Thoracic aorta (tissue), 2 donors: ENCODE data around the gene C1orf50. TPM values are rescaled to one million over a fixed set of nuclear protein-coding genes. Genes with fewer than 3 reads are reported as not detected.
"Not testable (repeated sequence)": the region's sequence is repeated elsewhere in the genome, so short reads cannot be mapped to it uniquely, and the experiment has no call there.

Source experiments
- ATAC-seq: fragments of 150-250 bp; one replicate; pipeline ENCODE4 v1.8.0; 2017; ENCODE audit warnings: low read depth; ENCODE audit not compliant: insufficient number of reproducible peaks, low FRiP score
- DNase-seq: peaks from one replicate; pipeline ENCODE4 v3.0.0-alpha.2; 2020; ENCODE audit warnings: low spot score
- H3K27ac ChIP-seq, 2 donors: fragments of 200-600 bp; sonication (generic); 1 replicate in 1 of 2; 2 replicates in 1 of 2; pipeline ENCODE4 v1.5.1; 2016; ENCODE audit warnings: mild to moderate bottlenecking in 2 of 2, moderate library complexity in 2 of 2
- H3K27me3 ChIP-seq: fragments of 200-600 bp; sonication (generic); replicated peaks from 2 replicates; pipeline ENCODE4 v1.6.0; 2016; ENCODE audit warnings: mild to moderate bottlenecking; ENCODE audit not compliant: insufficient read depth
- H3K36me3 ChIP-seq: fragments of 200-600 bp; sonication (generic); one replicate; pipeline ENCODE4 v1.5.1; 2016
- H3K4me1 ChIP-seq, 2 donors: fragments of 200-600 bp; sonication (generic); 1 replicate in 1 of 2; 2 replicates in 1 of 2; pipeline versions ENCODE4 v1.5.1 to v1.6.0; 2016; ENCODE audit warnings: low read depth in 2 of 2, mild to moderate bottlenecking in 1 of 2; ENCODE audit not compliant: control insufficient read depth in 1 of 2
- H3K4me3 ChIP-seq: fragments of 200-600 bp; sonication (generic); 2 replicates; pipeline ENCODE4 v1.5.1; 2016; ENCODE audit warnings: mild to moderate bottlenecking
- H3K9me3 ChIP-seq: fragments of 200-600 bp; sonication (generic); 2 replicates; pipeline ENCODE4 v1.5.1; 2016
- total RNA-seq, 2 donors: library from RNA; depleted of rRNA; stranded (reverse); fragments of >200 nt; gene quantifications; one replicate each; pipeline versions ENCODE4 v1.1.0 to v1.2.3, GENCODE V29; 2016
- TF ChIP-seq, protein P1 (sequence below): fragments of 200-600 bp; sonication (generic); IDR thresholded peaks from one replicate; pipeline ENCODE4 v1.5.1; 2019; ENCODE audit warnings: antibody characterized with exemption

The C1orf50 gene
- total RNA-seq, result 1 to 10 TPM; 4.1 to 4.3 TPM

- H3K4me1 ChIP-seq, result peaks cover 12 to 42% of the 10 kb centered on the region in 2 donors
- peak within 1 kb of the TSS; percentile 93 for H3K4me3 ChIP-seq
- H3K36me3 ChIP-seq, result no peaks in the 10 kb centered on the region
- TF ChIP-seq, protein P1, sequence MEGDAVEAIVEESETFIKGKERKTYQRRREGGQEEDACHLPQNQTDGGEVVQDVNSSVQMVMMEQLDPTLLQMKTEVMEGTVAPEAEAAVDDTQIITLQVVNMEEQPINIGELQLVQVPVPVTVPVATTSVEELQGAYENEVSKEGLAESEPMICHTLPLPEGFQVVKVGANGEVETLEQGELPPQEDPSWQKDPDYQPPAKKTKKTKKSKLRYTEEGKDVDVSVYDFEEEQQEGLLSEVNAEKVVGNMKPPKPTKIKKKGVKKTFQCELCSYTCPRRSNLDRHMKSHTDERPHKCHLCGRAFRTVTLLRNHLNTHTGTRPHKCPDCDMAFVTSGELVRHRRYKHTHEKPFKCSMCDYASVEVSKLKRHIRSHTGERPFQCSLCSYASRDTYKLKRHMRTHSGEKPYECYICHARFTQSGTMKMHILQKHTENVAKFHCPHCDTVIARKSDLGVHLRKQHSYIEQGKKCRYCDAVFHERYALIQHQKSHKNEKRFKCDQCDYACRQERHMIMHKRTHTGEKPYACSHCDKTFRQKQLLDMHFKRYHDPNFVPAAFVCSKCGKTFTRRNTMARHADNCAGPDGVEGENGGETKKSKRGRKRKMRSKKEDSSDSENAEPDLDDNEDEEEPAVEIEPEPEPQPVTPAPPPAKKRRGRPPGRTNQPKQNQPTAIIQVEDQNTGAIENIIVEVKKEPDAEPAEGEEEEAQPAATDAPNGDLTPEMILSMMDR, result no peak
- H3K27me3 ChIP-seq, result no peaks in the 10 kb centered on the region
- peak within 1 kb of the TSS; percentile 82 to 87 for H3K27ac ChIP-seq
- DNase-seq (peak; percentile 97), ATAC-seq (peak; percentile 96)
- H3K9me3 ChIP-seq, result no peaks in the 10 kb centered on the region
These were observed at the start of gene C1orf50, which contains the start of gene P3H1 for GRCh38 chr1:42766741-42767509. TSS of gene C1orf50 (plus strand) at chr1:42767249. CDS start at chr1:42767312, 63 bp downstream. TSS of gene P3H1 (minus strand) at chr1:42767028. CDS start at chr1:42766971, 57 bp downstream.

DNA sequence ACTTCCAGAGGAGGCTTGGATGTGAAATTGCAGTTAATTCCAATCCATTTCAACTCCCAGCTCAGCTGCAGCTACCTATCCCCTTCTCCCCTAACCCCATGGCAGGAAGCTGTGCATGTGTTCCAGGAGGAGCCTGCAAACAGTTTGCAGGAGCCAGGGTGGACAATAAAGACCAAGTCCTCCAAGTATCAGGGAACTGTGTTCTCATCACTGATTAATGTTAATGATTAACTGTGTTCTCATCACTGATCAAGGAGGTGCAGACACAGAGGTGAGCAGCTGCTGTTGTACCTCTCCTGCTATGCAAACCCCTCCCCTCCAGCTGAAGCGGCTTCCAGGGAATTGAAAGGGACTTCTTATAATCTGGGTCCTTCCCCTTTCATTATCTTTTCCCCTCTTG lies 46.2 kb upstream of the C1orf50 start:
- ATAC-seq, result no peak

DNA sequence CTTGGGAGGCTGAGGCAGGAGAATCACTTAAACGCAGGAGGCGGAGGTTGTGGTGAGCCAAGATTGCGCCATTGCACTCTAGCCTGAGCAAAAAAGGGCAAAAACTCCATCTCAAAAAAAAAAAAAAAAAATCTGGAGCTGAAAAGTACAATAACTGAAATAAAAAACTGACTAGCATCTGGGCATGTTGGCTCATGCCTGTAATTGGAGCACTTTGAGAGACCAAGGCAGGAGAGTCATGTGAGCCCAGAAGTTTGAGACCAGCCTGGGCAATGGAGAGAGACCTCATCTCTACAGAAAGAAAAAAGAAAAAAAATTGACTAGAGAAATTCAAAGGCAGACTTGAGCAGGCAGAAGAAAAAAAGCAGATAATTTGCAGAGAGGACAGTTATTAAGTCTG lies 45.1 kb upstream of the C1orf50 start:
- no peak for ATAC-seq
- DNase-seq, result no peak
- no peaks in the 10 kb centered on the region for H3K27me3 ChIP-seq
- H3K9me3 ChIP-seq, result no peaks in the 10 kb centered on the region
- no peaks in the 10 kb centered on the region for H3K36me3 ChIP-seq
- no peaks in the 10 kb centered on the region for H3K4me1 ChIP-seq
- TF ChIP-seq, protein P1, result no peak
- no peak overlapping the region for H3K4me3 ChIP-seq
- no peak overlapping the region for H3K27ac ChIP-seq

More for the DNA sequence above, 46.2 kb upstream of the C1orf50 start:
- Histone ChIP-seq H3K27me3 (no peaks in the 10 kb centered on the region), H3K4me3 (no peak overlapping the region), H3K4me1 (no peaks in the 10 kb centered on the region), H3K27ac (no peak overlapping the region), H3K9me3 (no peaks in the 10 kb centered on the region), H3K36me3 (no peaks in the 10 kb centered on the region)
- no peak for DNase-seq
- TF ChIP-seq, protein P1, result no peak

DNA sequence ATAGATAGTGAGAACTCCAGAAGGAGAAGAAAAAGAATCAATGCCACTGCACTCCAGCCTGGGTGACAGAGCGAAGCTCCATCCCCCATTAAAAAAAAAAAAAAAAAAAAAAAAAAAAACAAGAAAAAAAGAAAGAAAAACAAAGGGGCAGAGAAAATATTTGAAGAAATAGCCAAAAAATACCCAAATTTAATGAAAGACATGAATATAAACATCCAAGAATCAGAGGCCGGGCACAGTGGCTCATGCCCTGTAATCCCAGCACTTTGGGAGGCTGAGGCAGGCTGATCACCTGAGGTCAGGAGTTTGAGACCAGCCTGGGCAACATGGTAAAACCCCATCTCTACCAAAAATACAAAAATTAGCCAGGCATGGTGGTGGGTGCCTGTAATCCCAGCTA lies 44.6 kb upstream of the C1orf50 start:
- H3K9me3 ChIP-seq, ATAC-seq, DNase-seq, H3K4me3 ChIP-seq, H3K36me3 ChIP-seq, H3K4me1 ChIP-seq, H3K27me3 ChIP-seq, H3K27ac ChIP-seq: not testable (repeated sequence)

- Histone ChIP-seq H3K9me3 (no peaks in the 10 kb centered on the region), H3K4me3 (no peak overlapping the region), H3K27ac (no peak overlapping the region), H3K36me3 (no peaks in the 10 kb centered on the region), H3K4me1 (no peaks in the 10 kb centered on the region), H3K27me3 (no peaks in the 10 kb centered on the region)
- DNase-seq (no peak), ATAC-seq (no peak)
- TF ChIP-seq, protein P1, result no peak
These were observed 43.5 kb upstream of the C1orf50 start for GRCh38 chr1:42723511-42723910.

GRCh38 chr1:42725820-42726219 lies 41.2 kb upstream of the C1orf50 start:
- H3K9me3 ChIP-seq, H3K36me3 ChIP-seq, H3K4me1 ChIP-seq, H3K27me3 ChIP-seq, H3K27ac ChIP-seq, ATAC-seq, H3K4me3 ChIP-seq, DNase-seq: not testable (repeated sequence)
